Bronchial epithelial cell (primary cell): ENCODE results near the gene PRR7. TPM values are rescaled to one million over a fixed set of nuclear protein-coding genes. Genes with fewer than 3 reads are reported as not detected.

Source experiments
- DNase-seq: peaks from one replicate; pipeline ENCODE4 v3.0.0-alpha.2; 2010; ENCODE audit warnings: low read depth
- FAIRE-seq: peaks from 2 replicates; lab custom pipeline; 2011; peaks lifted over from hg19 to GRCh38; lab: Jason Lieb, UNC
- H3K27me3 ChIP-seq: 2 replicates; pipeline ENCODE4 v1.5.1; 2011; ENCODE audit warnings: low read length; ENCODE audit not compliant: control insufficient read depth, insufficient read depth
- H3K36me3 ChIP-seq: 2 replicates; pipeline ENCODE4 v1.5.1; 2011; ENCODE audit warnings: low read length; ENCODE audit not compliant: control insufficient read depth, insufficient read depth
- H3K4me3 ChIP-seq: 2 replicates; pipeline ENCODE4 v1.5.1; 2011; ENCODE audit warnings: mild to moderate bottlenecking, low read depth, low read length, control low read depth
- CTCF ChIP-seq: IDR thresholded peaks from 2 replicates; pipeline ENCODE4 v1.5.1; 2011; ENCODE audit warnings: mild to moderate bottlenecking, moderate library complexity, low read length, control low read depth, inconsistent platforms; ENCODE audit not compliant: insufficient read depth, severe bottlenecking
- total RNA-seq: library from RNA; depleted of rRNA; stranded (reverse); fragments of >200 nt; gene quantifications from 2 replicates; pipeline ENCODE4 v1.2.1, GENCODE V29; 2014

The PRR7 gene
- total RNA-seq, 1 donor from 2014 or later: 5.0 TPM

DNA sequence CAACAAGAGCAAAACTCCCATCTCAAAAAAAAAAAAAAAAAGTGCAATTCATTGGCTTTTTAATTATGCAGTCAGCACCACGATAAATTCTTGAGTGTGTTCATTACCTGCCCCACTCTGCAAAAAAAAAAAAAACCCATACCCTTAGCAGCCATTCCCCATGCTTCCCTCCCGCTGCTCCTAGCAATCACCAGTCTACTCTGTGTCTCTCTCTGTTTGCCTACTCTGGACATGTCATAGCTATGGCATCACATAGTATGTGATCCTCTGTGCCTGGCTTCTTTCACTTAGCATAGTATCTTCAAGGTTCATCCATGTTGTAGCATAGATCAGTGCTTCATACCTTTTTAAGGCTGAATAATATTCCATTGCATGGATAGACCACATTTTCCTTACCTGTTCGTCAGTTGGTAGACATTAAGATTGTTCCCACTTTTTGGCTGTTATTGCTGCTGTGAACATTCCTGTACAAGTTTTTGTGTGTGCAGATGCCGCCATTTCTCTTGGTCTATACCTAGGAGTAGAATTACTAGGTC lies 7.0 kb upstream of the PRR7 start:
- no peaks in the 10 kb centered on the region for H3K27me3 ChIP-seq
- FAIRE-seq: peak; percentile 18
- H3K36me3 ChIP-seq: peaks cover 7% of the 10 kb centered on the region
- H3K4me3 ChIP-seq: no peak overlapping the region
- DNase-seq: no peak
- no peak for TF ChIP-seq CTCF

GRCh38 chr5:177440211-177440989 lies 6.2 kb upstream of the PRR7 start:
- Histone ChIP-seq H3K4me3 (no peak overlapping the region), H3K27me3 (no peaks in the 10 kb centered on the region), H3K36me3 (peaks cover 3% of the 10 kb centered on the region)
- DNase-seq (no peak), FAIRE-seq (peak; percentile 47)
- no peak for TF ChIP-seq CTCF

GRCh38 chr5:177440990-177441780 lies 5.4 kb upstream of the PRR7 start:
- TF ChIP-seq CTCF: no peak
- Histone ChIP-seq H3K27me3 (no peaks in the 10 kb centered on the region), H3K36me3 (peaks cover 2% of the 10 kb centered on the region), H3K4me3 (no peak overlapping the region)
- no peak for DNase-seq
- FAIRE-seq: no peak

- FAIRE-seq (no peak), DNase-seq (no peak)
- no peak for TF ChIP-seq CTCF
- H3K36me3 ChIP-seq: peaks cover 1% of the 10 kb centered on the region
- no peak overlapping the region for H3K4me3 ChIP-seq
- H3K27me3 ChIP-seq: no peaks in the 10 kb centered on the region
These were observed 4.4 kb upstream of the PRR7 start for GRCh38 chr5:177442066-177442826.

DNA sequence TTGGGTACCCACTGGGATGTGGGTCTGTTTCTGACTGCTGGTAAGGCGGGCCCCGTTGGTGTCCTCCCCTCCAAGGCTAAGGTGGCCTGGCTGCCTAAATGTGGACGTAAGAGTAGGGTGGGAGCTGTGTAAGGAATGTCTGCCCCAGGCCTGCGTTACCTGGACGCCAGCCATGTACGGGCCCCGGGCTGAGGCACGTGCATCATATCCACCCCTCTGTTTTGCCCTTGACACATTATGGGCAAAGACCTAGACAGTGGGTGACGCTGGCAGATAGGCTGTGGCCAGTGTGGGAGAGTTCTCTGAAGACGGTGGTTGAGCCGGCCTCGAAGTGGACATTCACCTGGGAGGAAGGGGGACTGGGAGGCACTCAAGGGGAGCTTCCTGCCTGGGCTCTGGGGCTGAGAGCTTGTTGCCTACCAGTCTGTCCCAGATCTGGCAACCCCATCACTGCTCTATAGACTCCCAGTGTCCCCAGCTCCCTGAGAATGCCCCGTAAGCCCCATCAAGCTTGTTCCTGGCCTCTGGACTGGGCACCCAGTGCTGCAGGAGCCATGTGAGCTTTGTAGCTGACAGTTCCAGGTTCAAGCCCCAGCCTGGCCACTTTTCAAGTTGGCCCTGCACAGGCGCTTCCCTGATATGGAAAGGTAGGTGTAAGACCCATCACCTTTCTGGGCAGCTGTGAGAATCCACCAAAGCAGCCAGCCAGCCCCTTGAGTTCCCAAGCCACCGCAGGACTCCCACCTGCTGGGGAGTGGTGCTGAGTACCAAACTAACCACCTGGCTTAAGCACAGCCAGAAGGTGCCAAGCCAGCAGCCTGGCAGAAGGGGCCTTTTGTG lies 3.2 kb upstream of the PRR7 start:
- no peak for TF ChIP-seq CTCF
- FAIRE-seq: no peak
- no peaks in the 10 kb centered on the region for H3K27me3 ChIP-seq
- H3K36me3 ChIP-seq: no peaks in the 10 kb centered on the region
- no peak overlapping the region for H3K4me3 ChIP-seq
- DNase-seq: no peak
